ENCODE data around the gene ALX4.

Gene ALX4

DNA sequence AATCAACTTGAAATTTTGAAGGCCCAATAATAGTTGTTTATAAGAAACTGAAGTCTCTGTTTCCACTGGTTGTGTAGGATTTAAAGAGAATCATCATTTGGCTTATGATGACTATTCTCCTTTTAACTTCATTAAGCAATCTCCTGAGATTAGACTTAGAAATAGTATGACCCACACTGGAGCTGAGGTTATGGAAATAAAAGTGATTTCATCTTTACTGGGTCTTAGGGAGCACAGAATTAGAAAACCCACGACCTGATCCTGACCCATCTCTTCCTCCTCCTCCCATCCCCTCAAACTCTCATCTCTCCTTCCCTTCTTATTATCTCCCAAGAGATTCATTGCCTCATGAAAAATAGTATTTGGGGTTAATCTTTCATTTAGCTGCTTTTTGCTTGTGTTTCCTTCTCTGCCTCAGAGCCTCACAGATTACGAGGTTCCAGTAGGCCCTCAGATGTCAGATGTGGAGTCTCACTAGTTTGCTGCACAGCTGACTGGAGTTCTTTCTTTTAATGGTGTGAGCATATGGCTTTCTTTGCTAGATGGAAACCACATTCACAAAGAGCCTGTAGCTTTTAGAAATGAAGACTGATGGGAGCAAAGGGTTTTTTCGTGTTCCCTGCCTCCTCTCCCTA is 85.0 kb downstream of the ALX4 start:
- TF ChIP-seq, protein P1, sequence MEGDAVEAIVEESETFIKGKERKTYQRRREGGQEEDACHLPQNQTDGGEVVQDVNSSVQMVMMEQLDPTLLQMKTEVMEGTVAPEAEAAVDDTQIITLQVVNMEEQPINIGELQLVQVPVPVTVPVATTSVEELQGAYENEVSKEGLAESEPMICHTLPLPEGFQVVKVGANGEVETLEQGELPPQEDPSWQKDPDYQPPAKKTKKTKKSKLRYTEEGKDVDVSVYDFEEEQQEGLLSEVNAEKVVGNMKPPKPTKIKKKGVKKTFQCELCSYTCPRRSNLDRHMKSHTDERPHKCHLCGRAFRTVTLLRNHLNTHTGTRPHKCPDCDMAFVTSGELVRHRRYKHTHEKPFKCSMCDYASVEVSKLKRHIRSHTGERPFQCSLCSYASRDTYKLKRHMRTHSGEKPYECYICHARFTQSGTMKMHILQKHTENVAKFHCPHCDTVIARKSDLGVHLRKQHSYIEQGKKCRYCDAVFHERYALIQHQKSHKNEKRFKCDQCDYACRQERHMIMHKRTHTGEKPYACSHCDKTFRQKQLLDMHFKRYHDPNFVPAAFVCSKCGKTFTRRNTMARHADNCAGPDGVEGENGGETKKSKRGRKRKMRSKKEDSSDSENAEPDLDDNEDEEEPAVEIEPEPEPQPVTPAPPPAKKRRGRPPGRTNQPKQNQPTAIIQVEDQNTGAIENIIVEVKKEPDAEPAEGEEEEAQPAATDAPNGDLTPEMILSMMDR (IDR thresholded peaks at IDR 0.05): no peak

DNA sequence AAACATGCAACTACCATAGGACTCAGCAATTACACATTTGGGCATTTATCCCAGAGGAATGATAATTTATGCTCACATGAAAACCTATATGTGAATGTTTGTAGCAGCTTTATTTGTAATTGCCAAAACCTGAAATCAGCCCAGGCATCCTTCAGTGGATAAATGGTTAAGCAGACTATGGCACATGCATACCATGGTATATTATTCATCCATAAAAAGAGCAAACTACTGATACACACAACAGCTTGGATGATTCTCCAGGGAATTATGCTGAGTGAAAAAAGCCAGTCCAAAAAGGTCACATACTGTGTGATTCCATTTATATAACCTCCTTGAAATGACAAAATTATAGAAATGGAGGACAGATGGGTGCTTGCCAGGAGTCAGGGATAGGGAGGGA is 86.7 kb downstream of the ALX4 start:
- TF ChIP-seq, protein P1 (IDR thresholded peaks at IDR 0.05): no peak

DNA sequence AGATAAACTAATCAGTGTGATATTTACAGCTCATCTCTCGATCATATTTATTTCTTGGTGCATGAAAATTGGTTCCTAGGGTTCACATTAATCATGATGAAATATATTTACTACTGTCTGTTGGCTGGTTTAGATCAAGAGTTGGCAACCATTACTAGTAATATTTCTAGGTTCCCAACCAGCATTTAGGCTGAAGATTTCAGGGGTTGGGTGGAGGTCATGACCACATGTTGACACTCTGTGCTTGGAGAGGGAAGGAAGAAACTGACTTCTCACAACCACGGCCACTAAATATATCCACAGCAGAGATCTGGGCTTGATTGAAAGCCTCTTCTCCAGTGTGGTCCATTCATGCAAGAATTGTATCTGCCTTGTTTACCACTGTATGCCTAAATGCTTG is 87.9 kb downstream of the ALX4 start:
- TF ChIP-seq, protein P1 (IDR thresholded peaks at IDR 0.05): no peak

DNA sequence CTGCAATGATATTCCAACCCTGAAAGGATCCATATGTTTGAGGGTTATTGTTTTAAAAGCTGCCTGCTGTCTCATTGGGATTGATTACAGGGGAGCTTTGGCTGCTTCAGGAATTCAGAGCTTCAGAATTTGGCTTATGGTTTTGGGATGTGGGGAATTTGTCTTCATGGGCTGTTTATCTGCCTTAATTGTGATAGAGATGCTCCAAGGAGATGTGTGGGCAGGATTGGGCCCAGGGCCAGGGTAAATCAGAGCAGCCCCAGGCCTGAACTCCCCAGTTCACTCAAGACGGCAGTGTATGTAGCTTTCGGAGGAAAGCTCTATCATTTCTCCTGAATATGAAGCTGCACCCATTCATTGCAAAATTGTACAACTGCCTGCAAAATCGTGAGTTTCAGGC is 88.5 kb downstream of the ALX4 start:
- TF ChIP-seq, protein P1 (IDR thresholded peaks at IDR 0.05): no peak

DNA sequence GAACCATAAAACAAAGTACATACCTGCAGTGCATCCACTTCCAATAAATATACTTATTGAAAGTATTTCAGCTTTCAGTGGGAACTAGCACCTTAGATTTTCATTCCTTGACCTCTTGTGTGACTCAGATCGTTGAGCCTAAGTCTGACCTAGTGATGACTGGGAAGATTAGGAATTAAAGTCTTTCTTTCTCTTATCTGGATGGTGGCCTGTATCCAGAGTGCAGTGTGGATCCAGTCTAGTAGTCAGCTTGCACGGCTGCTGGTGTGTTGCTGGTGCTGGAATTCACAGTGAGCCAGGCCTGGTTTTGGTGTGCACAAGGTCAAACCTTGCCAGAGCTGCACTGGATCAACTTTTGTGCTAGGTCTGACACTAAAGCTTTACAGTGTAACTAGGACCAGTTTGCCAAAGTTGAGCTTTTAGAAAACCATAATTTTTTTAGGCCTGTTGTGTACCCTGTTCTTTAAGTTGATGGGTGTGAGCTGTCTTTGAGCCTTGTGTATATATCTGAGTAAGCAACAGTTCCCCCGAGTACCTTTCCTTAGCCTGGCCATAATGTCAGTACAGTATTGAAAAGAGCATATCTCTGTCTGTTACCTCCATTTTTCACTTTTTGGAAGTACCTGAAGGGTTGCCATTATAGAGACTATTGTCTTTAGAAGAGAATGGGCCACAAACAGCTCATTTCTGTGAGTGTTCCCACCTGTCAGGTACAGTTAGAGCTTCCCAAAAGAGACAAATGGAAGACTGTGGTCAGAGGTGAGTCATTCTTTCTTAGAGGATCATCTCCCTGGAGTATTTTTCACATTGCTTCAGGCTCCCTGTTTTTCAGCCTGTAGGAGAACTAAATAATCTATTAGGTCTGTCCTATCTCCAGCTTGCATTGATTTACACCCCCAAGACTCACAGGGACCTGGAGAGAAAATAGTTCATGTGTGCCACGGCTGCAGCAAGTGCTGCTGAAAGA is 89.8 kb downstream of the ALX4 start:
- TF ChIP-seq, protein P1 (IDR thresholded peaks at IDR 0.05): no peak

DNA sequence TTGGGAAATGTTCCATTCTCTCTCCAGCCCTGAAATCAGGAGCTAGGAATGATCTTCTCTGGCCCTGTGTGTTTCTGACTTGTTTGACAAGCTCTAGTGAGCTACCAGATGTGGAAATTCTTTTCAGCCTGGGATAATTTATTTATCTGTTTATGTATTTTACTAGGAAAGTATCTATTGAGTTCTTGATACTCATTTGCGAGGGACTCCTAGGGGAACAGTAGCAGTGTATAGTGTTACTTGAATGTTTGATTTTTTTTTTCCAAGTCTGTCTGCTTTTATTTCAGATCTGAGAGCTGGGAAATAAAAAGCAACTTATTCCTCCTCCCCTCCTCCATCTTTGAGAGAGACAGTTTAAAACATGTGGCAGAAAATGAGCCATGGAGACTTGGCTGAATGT is 92.5 kb downstream of the ALX4 start:
- TF ChIP-seq, protein P1 (IDR thresholded peaks at IDR 0.05): no peak

DNA sequence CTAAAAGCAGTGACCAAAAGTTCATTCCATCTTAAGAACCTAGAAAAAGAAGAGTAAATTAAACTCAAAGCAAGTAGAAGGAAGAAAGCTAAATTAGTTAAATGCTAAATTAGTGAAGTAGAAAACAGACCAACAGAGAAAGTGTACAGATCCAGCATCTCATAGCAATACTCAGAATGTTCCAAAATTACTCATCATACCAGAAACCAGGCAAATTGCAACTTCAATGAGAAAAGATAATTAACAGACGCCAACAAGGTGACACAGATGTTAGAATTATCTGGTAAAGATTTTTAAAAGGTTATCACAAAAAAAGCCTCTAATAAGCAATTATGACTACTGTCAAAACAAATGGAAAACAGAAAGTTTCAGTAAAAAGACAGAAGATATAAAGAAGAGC is 96.8 kb downstream of the ALX4 start:
- TF ChIP-seq, protein P1 (IDR thresholded peaks at IDR 0.05): no peak
